ENCODE data around the gene NOX3. TPM values are rescaled to one million over a fixed set of nuclear protein-coding genes. Genes with fewer than 3 reads are reported as not detected.

The NOX3 gene
- total RNA-seq, 1 donor from 2014 or later = not detected

- H3K4me1 Mint-ChIP-seq = peaks cover 9% of the 10 kb centered on the region
- no peak overlapping the region for H3K4me3 Mint-ChIP-seq
- ChIA-PET CTCF (no interaction called here), POLR2A (no interaction called here)
- peaks cover 8% of the 10 kb centered on the region for H3K27me3 Mint-ChIP-seq
- ATAC-seq (ENCODE audit: low read depth) = no peak
- no peaks in the 10 kb centered on the region for H3K36me3 Mint-ChIP-seq (ENCODE audit: low read depth)
- intact Hi-C loops (cut with micrococcal nuclease) = no loop called here
- H3K9me3 Mint-ChIP-seq = no peaks in the 10 kb centered on the region
- no peak overlapping the region for H3K27ac Mint-ChIP-seq
- DNase-seq = no peak
- no peak for TF ChIP-seq CTCF (IDR thresholded peaks at IDR 0.05)
Measured at GRCh38 chr6:155497273-155497672, 41.6 kb upstream of the NOX3 start.

GRCh38 chr6:155495011-155495768, 39.6 kb upstream of the NOX3 start:
- TF ChIP-seq CTCF (IDR thresholded peaks at IDR 0.05) = no peak
- no peak for DNase-seq
- ChIA-PET CTCF (interaction anchor here (1.0 to 1.5 kb wide), 2 partner anchors 167 to 180 kb away, joined by 3 to 4 read pairs; no protein-coding TSS in a partner anchor), POLR2A (interaction anchor here (0.6 kb wide), 1 partner anchor 77 kb away, joined by 3 read pairs; no protein-coding TSS in a partner anchor)
- Mint-ChIP-seq H3K27ac (no peak overlapping the region), H3K9me3 (no peaks in the 10 kb centered on the region), H3K4me3 (no peak overlapping the region), H3K36me3 (ENCODE audit: low read depth) (no peaks in the 10 kb centered on the region), H3K27me3 (peaks cover 8% of the 10 kb centered on the region), H3K4me1 (peaks cover 9% of the 10 kb centered on the region)
- ATAC-seq (ENCODE audit: low read depth) = no peak
- intact Hi-C loops (cut with micrococcal nuclease) = no loop called here

GRCh38 chr6:155493694-155494143, 38.1 kb upstream of the NOX3 start:
- DNase-seq (no peak), ATAC-seq (ENCODE audit: low read depth) (peak; percentile 68)
- Mint-ChIP-seq H3K4me3 (no peak overlapping the region), H3K9me3 (no peaks in the 10 kb centered on the region), H3K27ac (no peak overlapping the region), H3K36me3 (ENCODE audit: low read depth) (no peaks in the 10 kb centered on the region), H3K4me1 (peaks cover 9% of the 10 kb centered on the region), H3K27me3 (peaks cover 8% of the 10 kb centered on the region)
- ChIA-PET CTCF (no interaction called here), POLR2A (no interaction called here)
- intact Hi-C loops (cut with micrococcal nuclease) = no loop called here
- TF ChIP-seq CTCF (IDR thresholded peaks at IDR 0.05) = no peak

- H3K27ac Mint-ChIP-seq = no peak overlapping the region
- CTCF ChIA-PET = no interaction called here
- no peak overlapping the region for H3K4me3 Mint-ChIP-seq
- no peaks in the 10 kb centered on the region for H3K36me3 Mint-ChIP-seq (ENCODE audit: low read depth)
- H3K4me1 Mint-ChIP-seq = peaks cover 9% of the 10 kb centered on the region
- no peak for ATAC-seq (ENCODE audit: low read depth)
- no peak for TF ChIP-seq CTCF (IDR thresholded peaks at IDR 0.05)
- H3K9me3 Mint-ChIP-seq = no peaks in the 10 kb centered on the region
- H3K27me3 Mint-ChIP-seq = peaks cover 8% of the 10 kb centered on the region
- POLR2A ChIA-PET = no interaction called here
- DNase-seq = no peak
- intact Hi-C loops (cut with micrococcal nuclease) = no loop called here
Measured at GRCh38 chr6:155493026-155493693, 37.5 kb upstream of the NOX3 start.

GRCh38 chr6:155492061-155492735, 36.6 kb upstream of the NOX3 start:
- no peak overlapping the region for H3K27ac Mint-ChIP-seq
- H3K4me3 Mint-ChIP-seq = no peak overlapping the region
- no peak for DNase-seq
- no peaks in the 10 kb centered on the region for H3K36me3 Mint-ChIP-seq (ENCODE audit: low read depth)
- H3K27me3 Mint-ChIP-seq = peaks cover 6% of the 10 kb centered on the region
- ChIA-PET POLR2A (no interaction called here), CTCF (no interaction called here)
- no peak for ATAC-seq (ENCODE audit: low read depth)
- no peaks in the 10 kb centered on the region for H3K9me3 Mint-ChIP-seq
- H3K4me1 Mint-ChIP-seq = peaks cover 9% of the 10 kb centered on the region
- intact Hi-C loops (cut with micrococcal nuclease) = no loop called here
- no peak for TF ChIP-seq CTCF (IDR thresholded peaks at IDR 0.05)
